SK-N-SH treated with all-trans-retinoic acid at 6 μM for 48 hours (cell line): Measurements from ENCODE around the gene LLGL2.

ENCODE experiments used
- TF ChIP-seq, protein P1 (sequence below): fragments of 250-450 bp; sonication (Bioruptor Pico); IDR thresholded peaks from 2 replicates; pipeline ENCODE4 v1.5.1; 2021; ENCODE audit warnings: mild to moderate bottlenecking, moderate library complexity
- TF ChIP-seq, protein P2 (sequence below): fragments of 250-450 bp; sonication (Bioruptor Pico); IDR thresholded peaks from 2 replicates; pipeline ENCODE4 v1.5.0; 2020; ENCODE audit warnings: mild to moderate bottlenecking, moderate library complexity
- TF ChIP-seq, protein P3 (sequence below): fragments of 250-450 bp; sonication (Bioruptor Pico); IDR thresholded peaks from 2 replicates; pipeline ENCODE4 v1.8.0; 2020; ENCODE audit warnings: mild to moderate bottlenecking, moderate library complexity, borderline replicate concordance

- TF ChIP-seq, protein P1, sequence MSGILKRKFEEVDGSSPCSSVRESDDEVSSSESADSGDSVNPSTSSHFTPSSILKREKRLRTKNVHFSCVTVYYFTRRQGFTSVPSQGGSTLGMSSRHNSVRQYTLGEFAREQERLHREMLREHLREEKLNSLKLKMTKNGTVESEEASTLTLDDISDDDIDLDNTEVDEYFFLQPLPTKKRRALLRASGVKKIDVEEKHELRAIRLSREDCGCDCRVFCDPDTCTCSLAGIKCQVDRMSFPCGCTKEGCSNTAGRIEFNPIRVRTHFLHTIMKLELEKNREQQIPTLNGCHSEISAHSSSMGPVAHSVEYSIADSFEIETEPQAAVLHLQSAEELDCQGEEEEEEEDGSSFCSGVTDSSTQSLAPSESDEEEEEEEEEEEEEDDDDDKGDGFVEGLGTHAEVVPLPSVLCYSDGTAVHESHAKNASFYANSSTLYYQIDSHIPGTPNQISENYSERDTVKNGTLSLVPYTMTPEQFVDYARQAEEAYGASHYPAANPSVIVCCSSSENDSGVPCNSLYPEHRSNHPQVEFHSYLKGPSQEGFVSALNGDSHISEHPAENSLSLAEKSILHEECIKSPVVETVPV (CRISPR knock-in tag) = no peak
- TF ChIP-seq, protein P2, sequence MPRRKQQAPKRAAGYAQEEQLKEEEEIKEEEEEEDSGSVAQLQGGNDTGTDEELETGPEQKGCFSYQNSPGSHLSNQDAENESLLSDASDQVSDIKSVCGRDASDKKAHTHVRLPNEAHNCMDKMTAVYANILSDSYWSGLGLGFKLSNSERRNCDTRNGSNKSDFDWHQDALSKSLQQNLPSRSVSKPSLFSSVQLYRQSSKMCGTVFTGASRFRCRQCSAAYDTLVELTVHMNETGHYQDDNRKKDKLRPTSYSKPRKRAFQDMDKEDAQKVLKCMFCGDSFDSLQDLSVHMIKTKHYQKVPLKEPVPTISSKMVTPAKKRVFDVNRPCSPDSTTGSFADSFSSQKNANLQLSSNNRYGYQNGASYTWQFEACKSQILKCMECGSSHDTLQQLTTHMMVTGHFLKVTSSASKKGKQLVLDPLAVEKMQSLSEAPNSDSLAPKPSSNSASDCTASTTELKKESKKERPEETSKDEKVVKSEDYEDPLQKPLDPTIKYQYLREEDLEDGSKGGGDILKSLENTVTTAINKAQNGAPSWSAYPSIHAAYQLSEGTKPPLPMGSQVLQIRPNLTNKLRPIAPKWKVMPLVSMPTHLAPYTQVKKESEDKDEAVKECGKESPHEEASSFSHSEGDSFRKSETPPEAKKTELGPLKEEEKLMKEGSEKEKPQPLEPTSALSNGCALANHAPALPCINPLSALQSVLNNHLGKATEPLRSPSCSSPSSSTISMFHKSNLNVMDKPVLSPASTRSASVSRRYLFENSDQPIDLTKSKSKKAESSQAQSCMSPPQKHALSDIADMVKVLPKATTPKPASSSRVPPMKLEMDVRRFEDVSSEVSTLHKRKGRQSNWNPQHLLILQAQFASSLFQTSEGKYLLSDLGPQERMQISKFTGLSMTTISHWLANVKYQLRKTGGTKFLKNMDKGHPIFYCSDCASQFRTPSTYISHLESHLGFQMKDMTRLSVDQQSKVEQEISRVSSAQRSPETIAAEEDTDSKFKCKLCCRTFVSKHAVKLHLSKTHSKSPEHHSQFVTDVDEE (CRISPR knock-in tag) = no peak
- TF ChIP-seq, protein P3, sequence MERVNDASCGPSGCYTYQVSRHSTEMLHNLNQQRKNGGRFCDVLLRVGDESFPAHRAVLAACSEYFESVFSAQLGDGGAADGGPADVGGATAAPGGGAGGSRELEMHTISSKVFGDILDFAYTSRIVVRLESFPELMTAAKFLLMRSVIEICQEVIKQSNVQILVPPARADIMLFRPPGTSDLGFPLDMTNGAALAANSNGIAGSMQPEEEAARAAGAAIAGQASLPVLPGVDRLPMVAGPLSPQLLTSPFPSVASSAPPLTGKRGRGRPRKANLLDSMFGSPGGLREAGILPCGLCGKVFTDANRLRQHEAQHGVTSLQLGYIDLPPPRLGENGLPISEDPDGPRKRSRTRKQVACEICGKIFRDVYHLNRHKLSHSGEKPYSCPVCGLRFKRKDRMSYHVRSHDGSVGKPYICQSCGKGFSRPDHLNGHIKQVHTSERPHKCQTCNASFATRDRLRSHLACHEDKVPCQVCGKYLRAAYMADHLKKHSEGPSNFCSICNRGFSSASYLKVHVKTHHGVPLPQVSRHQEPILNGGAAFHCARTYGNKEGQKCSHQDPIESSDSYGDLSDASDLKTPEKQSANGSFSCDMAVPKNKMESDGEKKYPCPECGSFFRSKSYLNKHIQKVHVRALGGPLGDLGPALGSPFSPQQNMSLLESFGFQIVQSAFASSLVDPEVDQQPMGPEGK = no peak
Observed at GRCh38 chr17:75592348-75593020, 67.0 kb downstream of the LLGL2 start.
